ENCODE measurements around the gene CXCL10. TPM values are rescaled to one million over a fixed set of nuclear protein-coding genes. Genes with fewer than 3 reads are reported as not detected.

CXCL10 gene
- total and polyA plus RNA-seq, 10 of the 15 experiments (the other 5 are each of a cell fraction or from before 2014, with no cell fraction given) = 0.46 to 19.5 (median 2.6) TPM

DNA sequence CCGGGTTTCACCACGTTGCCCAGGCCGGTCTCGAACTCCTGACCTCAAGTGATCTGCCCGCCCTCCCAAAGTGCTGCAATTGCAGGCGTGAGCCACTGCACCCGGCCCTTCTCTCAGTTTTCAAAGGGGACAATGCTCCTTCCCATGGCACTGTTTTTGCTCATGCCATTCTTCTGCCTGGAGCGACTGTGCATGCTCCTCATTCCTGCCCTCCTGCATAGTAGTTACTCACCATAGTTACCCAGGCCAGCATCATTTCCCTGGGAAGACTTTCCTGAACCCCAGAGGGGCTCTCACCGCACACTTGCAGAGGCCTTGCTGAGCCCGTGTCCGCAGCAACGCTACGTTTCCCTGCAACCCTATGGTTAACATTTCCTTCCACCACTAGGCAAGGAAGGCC, 12.7 kb downstream of the CXCL10 start:
- no peak for ATAC-seq
- in situ Hi-C loops (cut with MboI) (no loop called here), intact Hi-C loops (cut with micrococcal nuclease; ENCODE audit: unreplicated experiment) (loop anchor here (5.0 kb wide), 1 partner anchor 47 kb away; no protein-coding TSS in a partner anchor)
- Histone ChIP-seq H3K27ac (ENCODE audit: control insufficient read depth, insufficient read depth) (no peak overlapping the region), H3K36me3 (ENCODE audit: control insufficient read depth in 2 of 2, insufficient read depth in 2 of 2, low read length in 1 of 2) (no peaks in the 10 kb centered on the region), H3K4me3 (no peak overlapping the region), H3K27me3 (replicated peaks in 1 of 2; ENCODE audit: control insufficient read depth in 2 of 2, insufficient read depth in 2 of 2, low read length in 1 of 2) (peaks cover 0 to 2% of the 10 kb centered on the region in 2 experiments; a peak in 1 of 4 replicates), H3K79me2 (ENCODE audit: control insufficient read depth, insufficient read depth, low read length) (no peaks in the 10 kb centered on the region), H3K9ac (ENCODE audit: control insufficient read depth, insufficient read depth, low read length) (no peak overlapping the region), H3K4me1 (ENCODE audit: control insufficient read depth, insufficient read depth, low read length) (peaks cover 36% of the 10 kb centered on the region), H2AFZ (ENCODE audit: control insufficient read depth, low read depth, low read length) (no peak overlapping the region), H3K9me3 (replicated peaks; ENCODE audit: control insufficient read depth, insufficient read depth, low read length) (no peaks in the 10 kb centered on the region; the same call in 2 of the 3 replicates), H3K4me2 (ENCODE audit: control insufficient read depth, insufficient read depth) (no peak overlapping the region), H4K20me1 (ENCODE audit: control insufficient read depth, insufficient read depth) (no peaks in the 10 kb centered on the region)
- BruUV-seq (replicated peaks) = no TSS peak
- CTCF ChIA-PET = interaction anchor here (0.7 to 1.4 kb wide), 3 partner anchors 38 to 48 kb away, joined by 3 to 4 read pairs (median 3); no protein-coding TSS in a partner anchor
- DNase-seq (ENCODE audit: low read depth, low spot score) = no peak
- POLR2A ChIA-PET = no interaction called here
- WGBS (ENCODE audit: insufficient coverage, insufficient replicate concordance, low lambda C conversion rate, missing lambda C conversion rate) = 94% methylated on average over 13 of the region's 13 CpGs
- RAD21 ChIA-PET (ENCODE audit: unreplicated experiment) = interaction anchor here (1.1 kb wide), 1 partner anchor 15 kb away, joined by 4 read pairs; no protein-coding TSS in a partner anchor
- no peak for FAIRE-seq
- SMC1A ChIA-PET (ENCODE audit: uncharacterized antibody, unreplicated experiment) = interaction anchor here (1.5 to 1.8 kb wide), 2 partner anchors 44 to 57 kb away, joined by 5 to 6 read pairs; no protein-coding TSS in a partner anchor
- TF ChIP-seq STAT1 (conservative IDR thresholded peaks at IDR 0.05) (no peak), KAT2A (conservative IDR thresholded peaks at IDR 0.05; ENCODE audit: control insufficient read depth, low read depth, low read length) (no peak), ZNF274 (IDR thresholded peaks at IDR 0.05; ENCODE audit: insufficient read depth, insufficient read length) (no peak), NR2F1 (conservative IDR thresholded peaks at IDR 0.05) (no peak), TCF3 (IDR thresholded peaks at IDR 0.05; ENCODE audit: borderline replicate concordance, insufficient read depth, low read depth, low read length) (no peak), NFYB (IDR thresholded peaks at IDR 0.05; ENCODE audit: insufficient read depth, low read depth, low read length) (no peak), MTA3 (IDR thresholded peaks at IDR 0.05; ENCODE audit: borderline replicate concordance, low read length) (no peak), NFIC (IDR thresholded peaks at IDR 0.05; ENCODE audit: low read depth, low read length) (no peak)
- TF ChIP-seq, protein P1, sequence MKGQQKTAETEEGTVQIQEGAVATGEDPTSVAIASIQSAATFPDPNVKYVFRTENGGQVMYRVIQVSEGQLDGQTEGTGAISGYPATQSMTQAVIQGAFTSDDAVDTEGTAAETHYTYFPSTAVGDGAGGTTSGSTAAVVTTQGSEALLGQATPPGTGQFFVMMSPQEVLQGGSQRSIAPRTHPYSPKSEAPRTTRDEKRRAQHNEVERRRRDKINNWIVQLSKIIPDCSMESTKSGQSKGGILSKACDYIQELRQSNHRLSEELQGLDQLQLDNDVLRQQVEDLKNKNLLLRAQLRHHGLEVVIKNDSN (IDR thresholded peaks at IDR 0.05; ENCODE audit: borderline replicate concordance, extremely low read length, insufficient read depth, low read depth, low read length) = no peak
- TF ChIP-seq, protein P2, sequence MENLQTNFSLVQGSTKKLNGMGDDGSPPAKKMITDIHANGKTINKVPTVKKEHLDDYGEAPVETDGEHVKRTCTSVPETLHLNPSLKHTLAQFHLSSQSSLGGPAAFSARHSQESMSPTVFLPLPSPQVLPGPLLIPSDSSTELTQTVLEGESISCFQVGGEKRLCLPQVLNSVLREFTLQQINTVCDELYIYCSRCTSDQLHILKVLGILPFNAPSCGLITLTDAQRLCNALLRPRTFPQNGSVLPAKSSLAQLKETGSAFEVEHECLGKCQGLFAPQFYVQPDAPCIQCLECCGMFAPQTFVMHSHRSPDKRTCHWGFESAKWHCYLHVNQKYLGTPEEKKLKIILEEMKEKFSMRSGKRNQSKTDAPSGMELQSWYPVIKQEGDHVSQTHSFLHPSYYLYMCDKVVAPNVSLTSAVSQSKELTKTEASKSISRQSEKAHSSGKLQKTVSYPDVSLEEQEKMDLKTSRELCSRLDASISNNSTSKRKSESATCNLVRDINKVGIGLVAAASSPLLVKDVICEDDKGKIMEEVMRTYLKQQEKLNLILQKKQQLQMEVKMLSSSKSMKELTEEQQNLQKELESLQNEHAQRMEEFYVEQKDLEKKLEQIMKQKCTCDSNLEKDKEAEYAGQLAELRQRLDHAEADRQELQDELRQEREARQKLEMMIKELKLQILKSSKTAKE (IDR thresholded peaks at IDR 0.05; ENCODE audit: low read depth, poor library complexity, severe bottlenecking) = no peak
- TF ChIP-seq, protein P3, sequence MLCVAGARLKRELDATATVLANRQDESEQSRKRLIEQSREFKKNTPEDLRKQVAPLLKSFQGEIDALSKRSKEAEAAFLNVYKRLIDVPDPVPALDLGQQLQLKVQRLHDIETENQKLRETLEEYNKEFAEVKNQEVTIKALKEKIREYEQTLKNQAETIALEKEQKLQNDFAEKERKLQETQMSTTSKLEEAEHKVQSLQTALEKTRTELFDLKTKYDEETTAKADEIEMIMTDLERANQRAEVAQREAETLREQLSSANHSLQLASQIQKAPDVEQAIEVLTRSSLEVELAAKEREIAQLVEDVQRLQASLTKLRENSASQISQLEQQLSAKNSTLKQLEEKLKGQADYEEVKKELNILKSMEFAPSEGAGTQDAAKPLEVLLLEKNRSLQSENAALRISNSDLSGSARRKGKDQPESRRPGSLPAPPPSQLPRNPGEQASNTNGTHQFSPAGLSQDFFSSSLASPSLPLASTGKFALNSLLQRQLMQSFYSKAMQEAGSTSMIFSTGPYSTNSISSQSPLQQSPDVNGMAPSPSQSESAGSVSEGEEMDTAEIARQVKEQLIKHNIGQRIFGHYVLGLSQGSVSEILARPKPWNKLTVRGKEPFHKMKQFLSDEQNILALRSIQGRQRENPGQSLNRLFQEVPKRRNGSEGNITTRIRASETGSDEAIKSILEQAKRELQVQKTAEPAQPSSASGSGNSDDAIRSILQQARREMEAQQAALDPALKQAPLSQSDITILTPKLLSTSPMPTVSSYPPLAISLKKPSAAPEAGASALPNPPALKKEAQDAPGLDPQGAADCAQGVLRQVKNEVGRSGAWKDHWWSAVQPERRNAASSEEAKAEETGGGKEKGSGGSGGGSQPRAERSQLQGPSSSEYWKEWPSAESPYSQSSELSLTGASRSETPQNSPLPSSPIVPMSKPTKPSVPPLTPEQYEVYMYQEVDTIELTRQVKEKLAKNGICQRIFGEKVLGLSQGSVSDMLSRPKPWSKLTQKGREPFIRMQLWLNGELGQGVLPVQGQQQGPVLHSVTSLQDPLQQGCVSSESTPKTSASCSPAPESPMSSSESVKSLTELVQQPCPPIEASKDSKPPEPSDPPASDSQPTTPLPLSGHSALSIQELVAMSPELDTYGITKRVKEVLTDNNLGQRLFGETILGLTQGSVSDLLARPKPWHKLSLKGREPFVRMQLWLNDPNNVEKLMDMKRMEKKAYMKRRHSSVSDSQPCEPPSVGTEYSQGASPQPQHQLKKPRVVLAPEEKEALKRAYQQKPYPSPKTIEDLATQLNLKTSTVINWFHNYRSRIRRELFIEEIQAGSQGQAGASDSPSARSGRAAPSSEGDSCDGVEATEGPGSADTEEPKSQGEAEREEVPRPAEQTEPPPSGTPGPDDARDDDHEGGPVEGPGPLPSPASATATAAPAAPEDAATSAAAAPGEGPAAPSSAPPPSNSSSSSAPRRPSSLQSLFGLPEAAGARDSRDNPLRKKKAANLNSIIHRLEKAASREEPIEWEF (IDR thresholded peaks at IDR 0.05; ENCODE audit: insufficient replicate concordance, low read depth, low read length) = no peak
- TF ChIP-seq, protein P4, sequence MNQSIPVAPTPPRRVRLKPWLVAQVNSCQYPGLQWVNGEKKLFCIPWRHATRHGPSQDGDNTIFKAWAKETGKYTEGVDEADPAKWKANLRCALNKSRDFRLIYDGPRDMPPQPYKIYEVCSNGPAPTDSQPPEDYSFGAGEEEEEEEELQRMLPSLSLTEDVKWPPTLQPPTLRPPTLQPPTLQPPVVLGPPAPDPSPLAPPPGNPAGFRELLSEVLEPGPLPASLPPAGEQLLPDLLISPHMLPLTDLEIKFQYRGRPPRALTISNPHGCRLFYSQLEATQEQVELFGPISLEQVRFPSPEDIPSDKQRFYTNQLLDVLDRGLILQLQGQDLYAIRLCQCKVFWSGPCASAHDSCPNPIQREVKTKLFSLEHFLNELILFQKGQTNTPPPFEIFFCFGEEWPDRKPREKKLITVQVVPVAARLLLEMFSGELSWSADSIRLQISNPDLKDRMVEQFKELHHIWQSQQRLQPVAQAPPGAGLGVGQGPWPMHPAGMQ (IDR thresholded peaks at IDR 0.05; ENCODE audit: borderline replicate concordance) = no peak
- TF ChIP-seq, protein P5, sequence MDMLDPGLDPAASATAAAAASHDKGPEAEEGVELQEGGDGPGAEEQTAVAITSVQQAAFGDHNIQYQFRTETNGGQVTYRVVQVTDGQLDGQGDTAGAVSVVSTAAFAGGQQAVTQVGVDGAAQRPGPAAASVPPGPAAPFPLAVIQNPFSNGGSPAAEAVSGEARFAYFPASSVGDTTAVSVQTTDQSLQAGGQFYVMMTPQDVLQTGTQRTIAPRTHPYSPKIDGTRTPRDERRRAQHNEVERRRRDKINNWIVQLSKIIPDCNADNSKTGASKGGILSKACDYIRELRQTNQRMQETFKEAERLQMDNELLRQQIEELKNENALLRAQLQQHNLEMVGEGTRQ (IDR thresholded peaks at IDR 0.05; ENCODE audit: borderline replicate concordance, low read depth, low read length) = no peak

Measured in GM12878 (cell line).